KOPT-K1 (cell line): ENCODE measurements around the gene GPER1.

ENCODE experiments used
- H3K27ac ChIP-seq: fragments of 200-600 bp; sonication (generic); 2 replicates; pipeline ENCODE4 v1.5.1; 2016; ENCODE audit warnings: antibody characterized with exemption, mild to moderate bottlenecking, low read depth, low read length; ENCODE audit not compliant: poor library complexity, severe bottlenecking
- H3K36me3 ChIP-seq: fragments of 200-600 bp; sonication (generic); 2 replicates; pipeline ENCODE4 v1.5.1; 2017; ENCODE audit warnings: antibody characterized with exemption, mild to moderate bottlenecking, low read length, moderate library complexity; ENCODE audit not compliant: insufficient read depth
- H3K9me3 ChIP-seq: fragments of 200-600 bp; sonication (generic); 2 replicates; pipeline ENCODE4 v1.5.1; 2017; ENCODE audit warnings: antibody characterized with exemption, low read length, mild to moderate bottlenecking; ENCODE audit not compliant: insufficient read depth, poor library complexity, severe bottlenecking

GPER1 gene

GRCh38 chr7:1097120-1097504, 9.2 kb downstream of the GPER1 start:
- no peak overlapping the region for H3K27ac ChIP-seq
- H3K9me3 ChIP-seq = no peaks in the 10 kb centered on the region
- peaks cover 2% of the 10 kb centered on the region; the same call in 1 of the 2 replicates for H3K36me3 ChIP-seq

GRCh38 chr7:1098243-1099153, 10.6 kb downstream of the GPER1 start:
- H3K36me3 ChIP-seq = no peaks in the 10 kb centered on the region
- H3K27ac ChIP-seq = no peak overlapping the region

GRCh38 chr7:1099154-1099542, 11.2 kb downstream of the GPER1 start:
- no peaks in the 10 kb centered on the region for H3K36me3 ChIP-seq
- H3K27ac ChIP-seq = no peak overlapping the region
- no peaks in the 10 kb centered on the region for H3K9me3 ChIP-seq

More at GRCh38 chr7:1098243-1099153, 10.6 kb downstream of the GPER1 start:
- H3K9me3 ChIP-seq = no peaks in the 10 kb centered on the region

GRCh38 chr7:1099637-1100036, 11.7 kb downstream of the GPER1 start:
- Histone ChIP-seq H3K36me3 (no peaks in the 10 kb centered on the region), H3K27ac (no peak overlapping the region), H3K9me3 (no peaks in the 10 kb centered on the region)

- Histone ChIP-seq H3K36me3 (no peaks in the 10 kb centered on the region), H3K9me3 (no peaks in the 10 kb centered on the region), H3K27ac (no peak overlapping the region)
Measured at GRCh38 chr7:1100386-1100785, 12.5 kb downstream of the GPER1 start.

- no peaks in the 10 kb centered on the region for H3K9me3 ChIP-seq
- H3K36me3 ChIP-seq = no peaks in the 10 kb centered on the region
- no peak overlapping the region for H3K27ac ChIP-seq
Measured at GRCh38 chr7:1100834-1101562, 13.1 kb downstream of the GPER1 start.

GRCh38 chr7:1101563-1102431, 13.9 kb downstream of the GPER1 start:
- Histone ChIP-seq H3K9me3 (no peaks in the 10 kb centered on the region), H3K36me3 (no peaks in the 10 kb centered on the region), H3K27ac (no peak overlapping the region)

GRCh38 chr7:1103009-1103788, 15.3 kb downstream of the GPER1 start:
- Histone ChIP-seq H3K27ac (no peak overlapping the region), H3K36me3 (no peaks in the 10 kb centered on the region), H3K9me3 (no peaks in the 10 kb centered on the region)

- Histone ChIP-seq H3K36me3 (no peaks in the 10 kb centered on the region), H3K27ac (peak overlapping the region; percentile 23), H3K9me3 (no peaks in the 10 kb centered on the region)
Measured at GRCh38 chr7:1103789-1104515, 16.0 kb downstream of the GPER1 start.

GRCh38 chr7:1104516-1105179, 16.7 kb downstream of the GPER1 start:
- H3K27ac ChIP-seq = peak overlapping the region; percentile 23

GRCh38 chr7:1105189-1105588, 17.3 kb downstream of the GPER1 start:
- H3K36me3 ChIP-seq = no peaks in the 10 kb centered on the region
- peak overlapping the region; percentile 15 for H3K27ac ChIP-seq
- H3K9me3 ChIP-seq = no peaks in the 10 kb centered on the region

More at GRCh38 chr7:1104516-1105179, 16.7 kb downstream of the GPER1 start:
- H3K36me3 ChIP-seq = no peaks in the 10 kb centered on the region
- H3K9me3 ChIP-seq = no peaks in the 10 kb centered on the region

GRCh38 chr7:1106063-1106792, 18.3 kb downstream of the GPER1 start:
- no peaks in the 10 kb centered on the region for H3K9me3 ChIP-seq
- H3K27ac ChIP-seq = no peak overlapping the region
- no peaks in the 10 kb centered on the region for H3K36me3 ChIP-seq
